Measurements from ENCODE around the gene INSIG2.
"Not testable (repeated sequence)": the region's sequence is repeated elsewhere in the genome, so short reads cannot be mapped to it uniquely, and the experiment has no call there.

Gene INSIG2

DNA sequence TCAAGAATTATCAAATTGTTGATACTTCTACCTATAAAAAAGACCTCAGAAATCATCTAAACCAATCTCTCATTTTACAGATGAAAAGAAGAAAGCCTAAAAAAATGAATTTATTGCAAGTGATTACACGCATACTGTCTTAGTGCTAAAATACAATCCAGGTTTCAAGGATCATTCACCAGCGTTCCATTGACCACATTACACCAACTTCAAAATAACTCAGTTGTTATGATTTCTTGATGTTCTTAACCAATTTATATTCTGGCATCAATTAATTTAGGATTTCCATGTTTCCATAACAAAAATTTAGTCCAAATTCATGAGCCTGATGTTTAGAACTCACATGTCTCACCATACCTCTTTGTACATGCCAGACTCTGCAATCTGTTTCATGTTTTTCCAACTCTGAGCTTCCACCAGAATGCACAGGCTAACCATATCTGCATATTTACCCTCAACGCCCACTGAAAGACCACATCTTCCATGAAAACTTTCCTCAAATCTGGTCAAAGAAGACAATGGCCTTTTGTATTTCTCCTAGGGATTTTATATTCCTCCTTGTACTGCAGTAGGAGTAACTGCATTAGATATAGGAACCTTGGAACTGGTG is 2.1 kb upstream of the INSIG2 start:
- no peak for DNase-seq (ENCODE audit: low spot score)

DNA sequence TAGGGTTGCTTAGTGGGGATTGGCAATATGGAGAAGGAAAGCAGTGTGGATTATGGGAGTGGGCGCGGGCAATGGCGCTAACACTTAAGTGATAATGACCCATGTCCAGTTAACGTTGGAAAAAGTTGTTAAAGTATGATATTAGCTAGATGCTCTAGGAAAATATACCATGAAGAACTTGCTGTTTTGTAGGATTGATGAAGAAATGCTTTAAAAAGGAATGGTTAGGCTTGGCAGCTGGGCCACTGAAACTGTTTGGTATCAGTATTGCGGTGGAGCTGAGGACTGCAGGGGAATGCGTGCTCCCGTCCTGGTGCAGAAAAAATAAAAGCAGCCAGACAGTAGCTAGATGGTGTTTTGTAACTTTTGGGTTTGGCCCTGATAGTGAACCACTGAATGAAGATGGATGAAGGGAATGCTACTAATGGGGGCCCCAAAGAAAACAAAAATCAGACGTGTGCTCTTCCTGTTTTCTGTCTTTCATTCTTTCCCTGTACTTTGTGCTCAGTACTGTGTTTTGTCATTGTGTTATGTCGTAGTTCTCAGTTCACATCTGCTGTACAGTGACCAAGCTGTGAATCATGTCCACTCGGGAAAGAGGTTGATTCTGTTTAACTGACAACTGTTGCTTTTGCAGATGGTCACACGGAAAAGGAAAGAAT is 999 bp downstream of the INSIG2 start:
- in situ Hi-C loops (cut with MboI; ENCODE audit: low sequenced_read_pairs, unreplicated experiment), result no loop called here
- TF ChIP-seq, protein P1, sequence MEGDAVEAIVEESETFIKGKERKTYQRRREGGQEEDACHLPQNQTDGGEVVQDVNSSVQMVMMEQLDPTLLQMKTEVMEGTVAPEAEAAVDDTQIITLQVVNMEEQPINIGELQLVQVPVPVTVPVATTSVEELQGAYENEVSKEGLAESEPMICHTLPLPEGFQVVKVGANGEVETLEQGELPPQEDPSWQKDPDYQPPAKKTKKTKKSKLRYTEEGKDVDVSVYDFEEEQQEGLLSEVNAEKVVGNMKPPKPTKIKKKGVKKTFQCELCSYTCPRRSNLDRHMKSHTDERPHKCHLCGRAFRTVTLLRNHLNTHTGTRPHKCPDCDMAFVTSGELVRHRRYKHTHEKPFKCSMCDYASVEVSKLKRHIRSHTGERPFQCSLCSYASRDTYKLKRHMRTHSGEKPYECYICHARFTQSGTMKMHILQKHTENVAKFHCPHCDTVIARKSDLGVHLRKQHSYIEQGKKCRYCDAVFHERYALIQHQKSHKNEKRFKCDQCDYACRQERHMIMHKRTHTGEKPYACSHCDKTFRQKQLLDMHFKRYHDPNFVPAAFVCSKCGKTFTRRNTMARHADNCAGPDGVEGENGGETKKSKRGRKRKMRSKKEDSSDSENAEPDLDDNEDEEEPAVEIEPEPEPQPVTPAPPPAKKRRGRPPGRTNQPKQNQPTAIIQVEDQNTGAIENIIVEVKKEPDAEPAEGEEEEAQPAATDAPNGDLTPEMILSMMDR (IDR thresholded peaks at IDR 0.05; ENCODE audit: borderline replicate concordance, control extremely low read depth, extremely low read depth, insufficient read depth, missing control alignments), result no peak
- peak; percentile 23 for DNase-seq (ENCODE audit: low spot score)

More for the DNA sequence above, 2.1 kb upstream of the INSIG2 start:
- TF ChIP-seq, protein P1 (IDR thresholded peaks at IDR 0.05; ENCODE audit: borderline replicate concordance, control extremely low read depth, extremely low read depth, insufficient read depth, missing control alignments), result no peak
- in situ Hi-C loops (cut with MboI; ENCODE audit: low sequenced_read_pairs, unreplicated experiment), result no loop called here

DNA sequence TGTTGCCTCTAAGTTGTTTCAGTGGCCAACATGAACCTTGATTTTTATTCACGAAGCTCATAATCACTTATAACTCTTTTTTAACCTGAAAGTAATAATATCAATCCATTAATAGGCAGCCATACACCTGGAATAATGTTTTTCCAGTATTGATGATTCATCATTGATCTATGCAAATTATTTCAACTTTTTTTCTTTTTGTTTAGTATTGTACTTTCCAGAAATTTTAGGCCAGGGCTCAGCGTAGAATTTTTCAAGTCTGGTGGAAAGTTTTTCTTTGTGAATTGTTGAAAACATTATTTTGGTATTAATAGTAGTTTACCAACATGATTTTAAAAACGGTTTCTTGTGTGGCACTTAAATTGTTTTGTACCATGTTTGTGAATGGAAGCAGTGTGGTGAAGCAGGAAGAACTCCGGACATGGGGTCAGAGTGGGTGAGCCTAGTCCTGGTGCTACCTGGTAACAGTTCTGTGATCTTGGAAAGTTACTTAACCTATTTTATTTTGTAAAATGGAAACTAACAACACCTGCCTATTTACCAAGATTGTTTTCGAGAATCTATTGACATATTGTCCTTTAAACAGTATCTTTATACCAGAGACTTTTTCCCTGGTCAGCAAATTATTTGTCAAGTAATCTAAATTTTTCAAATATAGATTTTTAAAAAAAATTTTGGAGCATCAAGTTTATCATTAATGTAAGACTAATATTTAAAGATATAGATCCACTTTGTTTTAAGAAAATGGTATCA is 2.3 kb downstream of the INSIG2 start:
- in situ Hi-C loops (cut with MboI; ENCODE audit: low sequenced_read_pairs, unreplicated experiment), result no loop called here
- TF ChIP-seq, protein P1 (IDR thresholded peaks at IDR 0.05; ENCODE audit: borderline replicate concordance, control extremely low read depth, extremely low read depth, insufficient read depth, missing control alignments), result no peak
- no peak for DNase-seq (ENCODE audit: low spot score)

DNA sequence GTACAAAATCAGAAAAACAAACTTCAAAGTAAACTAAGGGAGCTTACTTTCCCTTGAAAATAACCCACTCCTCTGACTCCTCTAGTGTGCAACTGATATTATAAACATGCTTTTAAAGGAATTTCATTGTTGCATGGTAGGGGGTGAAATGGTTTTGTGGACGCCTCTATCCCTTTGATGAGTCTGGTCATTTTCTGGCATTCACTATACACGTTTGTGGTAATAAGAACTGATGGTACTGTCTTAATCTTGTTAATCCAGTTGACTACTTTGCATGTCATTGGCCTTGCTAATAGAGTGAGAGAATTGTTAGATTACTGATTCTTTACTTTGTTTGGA is 2.8 kb downstream of the INSIG2 start:
- in situ Hi-C loops (cut with MboI; ENCODE audit: low sequenced_read_pairs, unreplicated experiment), result no loop called here
- DNase-seq (ENCODE audit: low spot score), result no peak

DNA sequence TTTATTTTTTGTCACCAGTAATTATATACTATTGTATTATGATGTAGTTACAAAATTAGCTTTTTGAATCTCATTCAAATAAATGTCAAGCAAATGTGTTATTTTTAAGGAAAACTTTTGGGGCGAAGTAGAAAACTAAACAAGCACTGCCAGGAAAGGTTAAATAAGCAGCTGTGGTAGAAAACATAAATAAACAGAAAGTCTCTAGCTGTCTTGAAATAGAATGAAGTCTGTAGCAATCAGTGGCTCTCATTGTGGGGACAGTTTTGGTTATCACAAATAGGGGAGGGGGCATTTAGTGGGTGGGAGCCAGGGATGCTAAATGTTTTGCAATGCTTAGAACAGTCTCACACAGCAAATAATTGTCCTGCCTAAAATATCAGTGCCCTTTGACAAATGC is 3.4 kb downstream of the INSIG2 start:
- in situ Hi-C loops (cut with MboI; ENCODE audit: low sequenced_read_pairs, unreplicated experiment), result no loop called here
- no peak for DNase-seq (ENCODE audit: low spot score)

More for the DNA sequence above, 2.8 kb downstream of the INSIG2 start:
- TF ChIP-seq, protein P1 (IDR thresholded peaks at IDR 0.05; ENCODE audit: borderline replicate concordance, control extremely low read depth, extremely low read depth, insufficient read depth, missing control alignments), result no peak

DNA sequence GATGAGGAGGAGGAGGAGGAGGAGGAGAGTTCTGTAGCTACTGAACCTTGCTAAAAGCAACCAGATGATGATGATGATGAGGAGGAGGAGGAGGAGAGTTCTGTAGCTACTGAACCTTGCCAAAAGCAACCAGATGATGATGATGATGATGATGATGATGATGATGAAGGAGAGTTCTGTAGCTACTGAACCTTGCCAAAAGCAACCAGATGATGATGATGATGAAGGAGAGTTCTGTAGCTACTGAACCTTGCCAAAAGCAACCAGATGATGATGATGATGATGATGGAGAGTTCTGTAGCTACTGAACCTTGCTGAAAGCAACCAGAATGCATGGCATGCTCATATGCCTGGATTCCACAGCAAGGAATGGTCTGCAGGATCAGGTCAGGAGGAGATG is 5.8 kb downstream of the INSIG2 start:
- in situ Hi-C loops (cut with MboI; ENCODE audit: low sequenced_read_pairs, unreplicated experiment); DNase-seq (ENCODE audit: low spot score): not testable (repeated sequence)

More for the DNA sequence above, 3.4 kb downstream of the INSIG2 start:
- TF ChIP-seq, protein P1 (IDR thresholded peaks at IDR 0.05; ENCODE audit: borderline replicate concordance, control extremely low read depth, extremely low read depth, insufficient read depth, missing control alignments), result no peak

DNA sequence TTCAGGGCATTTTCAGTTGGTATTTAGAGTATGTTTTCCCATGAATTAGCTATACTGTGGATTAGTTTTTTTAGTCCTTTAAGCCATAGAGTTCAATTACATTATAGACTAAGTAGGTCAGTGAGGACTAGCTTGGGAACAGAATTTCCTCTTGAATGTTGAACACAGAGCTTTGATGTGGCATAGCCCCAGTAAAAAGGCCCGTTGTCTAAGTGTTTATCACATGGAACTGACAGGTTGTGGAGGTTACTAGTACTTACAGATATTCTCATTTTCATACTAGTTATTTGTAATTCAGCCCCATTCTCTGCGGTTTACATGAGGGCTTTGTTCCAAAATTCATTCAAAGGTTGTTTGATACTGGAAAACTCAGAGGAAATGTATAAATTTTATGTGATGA is 6.2 kb downstream of the INSIG2 start:
- no peak for DNase-seq (ENCODE audit: low spot score)
- in situ Hi-C loops (cut with MboI; ENCODE audit: low sequenced_read_pairs, unreplicated experiment), result no loop called here
- TF ChIP-seq, protein P1 (IDR thresholded peaks at IDR 0.05; ENCODE audit: borderline replicate concordance, control extremely low read depth, extremely low read depth, insufficient read depth, missing control alignments), result no peak
